CD14-positive monocyte (primary cell): ENCODE results near the gene HAGHL. TPM values are rescaled to one million over a fixed set of nuclear protein-coding genes. Genes with fewer than 3 reads are reported as not detected.
A peak's percentile ranks its signal among the peaks of the same experiment; 100 is the strongest.
"Not testable (repeated sequence)": the region's sequence is repeated elsewhere in the genome, so short reads cannot be mapped to it uniquely, and the experiment has no call there.

ENCODE experiments used
- DNase-seq, 3 donors: peaks; one replicate each; pipeline ENCODE4 v3.0.0-alpha.2; 2011 to 2022
- H2AFZ ChIP-seq: 2 replicates; pipeline ENCODE4 v1.6.0; 2012; ENCODE audit warnings: mild to moderate bottlenecking, low read depth, low read length, inconsistent platforms; ENCODE audit not compliant: insufficient read depth, poor library complexity, severe bottlenecking
- H3K27ac ChIP-seq, 2 donors: 1 replicate in 1 of 2; 2 replicates in 1 of 2; pipeline ENCODE4 v1.5.1; 2012 to 2013; ENCODE audit warnings: low read length in 2 of 2, control low read depth in 1 of 2, inconsistent platforms in 1 of 2, low read depth in 1 of 2, mild to moderate bottlenecking in 1 of 2
- H3K27me3 ChIP-seq, 2 donors: one replicate each; pipeline versions ENCODE4 v1.6.0 to v1.6.1; 2011 to 2013; ENCODE audit warnings: low read length in 2 of 2; ENCODE audit not compliant: control insufficient read depth in 2 of 2, insufficient read depth in 2 of 2
- H3K36me3 ChIP-seq, 2 donors: replicated peaks in 1 of 2; 1 replicate in 1 of 2; 2 replicates in 1 of 2; pipeline versions ENCODE4 v1.5.1 to v1.6.1; 2012 to 2013; ENCODE audit warnings: low read length in 2 of 2, control low read depth in 1 of 2, inconsistent platforms in 1 of 2, mild to moderate bottlenecking in 1 of 2; ENCODE audit not compliant: insufficient read depth in 2 of 2, control insufficient read depth in 1 of 2
- H3K4me1 ChIP-seq, 2 donors: 1 replicate in 1 of 2; 2 replicates in 1 of 2; pipeline versions ENCODE4 v1.5.1 to v1.6.1; 2012 to 2013; ENCODE audit warnings: low read length in 2 of 2, control low read depth in 1 of 2, inconsistent platforms in 1 of 2, mild to moderate bottlenecking in 1 of 2, moderate library complexity in 1 of 2; ENCODE audit not compliant: insufficient read depth in 2 of 2, control insufficient read depth in 1 of 2
- H3K4me2 ChIP-seq: replicated peaks from 2 replicates; pipeline ENCODE3; 2012; ENCODE audit warnings: low read length, moderate library complexity, mild to moderate bottlenecking; ENCODE audit not compliant: poor library complexity, severe bottlenecking; ENCODE audit errors: extremely low read depth
- H3K4me3 ChIP-seq, 3 experiments: fragments of 200-600 bp in 1 of 3; sonication (generic) in 1 of 3; replicated peaks in 1 of 3; 1 replicate in 2 of 3; 2 replicates in 1 of 3; pipeline ENCODE4 v1.5.1; 2011 to 2013; ENCODE audit warnings: low read length in 3 of 3, mild to moderate bottlenecking in 3 of 3, control low read depth in 2 of 3, low read depth in 2 of 3, inconsistent platforms in 1 of 3, moderate library complexity in 1 of 3
- H3K79me2 ChIP-seq: 2 replicates; pipeline ENCODE4 v1.6.0; 2012; ENCODE audit warnings: mild to moderate bottlenecking, control low read depth, inconsistent platforms, low read length, moderate library complexity; ENCODE audit not compliant: insufficient read depth
- H3K9ac ChIP-seq: 2 replicates; pipeline ENCODE4 v1.6.0; 2017; ENCODE audit warnings: low read length, mild to moderate bottlenecking; ENCODE audit not compliant: insufficient read depth, poor library complexity, severe bottlenecking
- H3K9me3 ChIP-seq, 2 donors: replicated peaks in 1 of 2; 1 replicate in 1 of 2; 2 replicates in 1 of 2; pipeline versions ENCODE4 v1.5.1 to v1.6.1; 2012 to 2013; ENCODE audit warnings: low read length in 2 of 2, control low read depth in 1 of 2; ENCODE audit not compliant: control insufficient read depth in 1 of 2, insufficient read depth in 1 of 2
- H4K20me1 ChIP-seq: 2 replicates; pipeline ENCODE4 v1.6.0; 2012; ENCODE audit warnings: mild to moderate bottlenecking, low read length, control low read depth, moderate library complexity; ENCODE audit not compliant: insufficient read depth
- H3K27ac Mint-ChIP-seq, 7 donors: one replicate each; pipeline ENCODE4 v1.8.0; 2020; ENCODE audit warnings: mild to moderate bottlenecking in 7 of 7, mixed read lengths in 7 of 7, moderate library complexity in 6 of 7, inconsistent platforms in 2 of 7
- H3K27me3 Mint-ChIP-seq, 3 donors: one replicate each; pipeline ENCODE4 v1.8.0; 2021 to 2022; ENCODE audit warnings: low read depth in 3 of 3, mild to moderate bottlenecking in 3 of 3, mixed read lengths in 3 of 3, moderate library complexity in 3 of 3, inconsistent platforms in 1 of 3
- H3K36me3 Mint-ChIP-seq, 2 donors: one replicate each; pipeline ENCODE4 v1.8.0; 2020; ENCODE audit warnings: mixed read lengths in 2 of 2, inconsistent platforms in 1 of 2, mild to moderate bottlenecking in 1 of 2
- H3K4me1 Mint-ChIP-seq: one replicate; pipeline ENCODE4 v1.8.0; 2020; ENCODE audit warnings: mild to moderate bottlenecking, mixed read lengths
- H3K4me3 Mint-ChIP-seq, 2 donors: one replicate each; pipeline ENCODE4 v1.8.0; 2020; ENCODE audit warnings: mild to moderate bottlenecking in 2 of 2, mixed read lengths in 2 of 2, moderate library complexity in 1 of 2
- H3K9me3 Mint-ChIP-seq, 7 donors: one replicate each; pipeline ENCODE4 v1.8.0; 2020 to 2022; ENCODE audit warnings: mixed read lengths in 7 of 7, mild to moderate bottlenecking in 6 of 7, moderate library complexity in 6 of 7, inconsistent platforms in 2 of 7
- CTCF ChIP-seq: fragments of 200-600 bp; IDR thresholded peaks from one replicate; pipeline ENCODE4 v1.8.0; 2022; ENCODE audit warnings: antibody characterized with exemption, mild to moderate bottlenecking
- WGBS: methylation state at CpG from one replicate; pipeline ENCODE4 v1.1.5; 2013; ENCODE audit warnings: missing lambda C conversion rate; ENCODE audit not compliant: insufficient coverage; 5-methylcytosine and 5-hydroxymethylcytosine counted together
- intact Hi-C, 2 donors: fragments of 100-400 bp; cut with micrococcal nuclease; formaldehyde crosslinking; loops; one replicate each; pipeline versions ENCODE4 v1.15.0 to v1.15.1; 2023
- polyA plus RNA-seq, 3 donors: library from polyadenylated mRNA; depleted of rRNA in 1 of 3; unstranded in 2 of 3; stranded (reverse) in 1 of 3; fragments of 300-500 nt in 2 of 3; fragments of >200 nt in 1 of 3; fragmentation: Illumina TruSeq in 2 of 3; gene quantifications; 1 replicate in 2 of 3; 2 replicates in 1 of 3; pipeline ENCODE4 v1.2.3, GENCODE V29; 2012 to 2021

Gene HAGHL
- polyA plus RNA-seq, 3 donors: 0.60 to 8.9 (median 1.5) TPM

GRCh38 chr16:740764-741505 lies 14.0 kb downstream of the HAGHL start, which contains the start of gene CIAO3:
Gene CIAO3 (minus strand): TSS chr16:740997. CDS start chr16:740985, 12 bp downstream.
- Mint-ChIP-seq H3K36me3 (peaks cover 22 to 36% of the 10 kb centered on the region in 2 donors), H3K4me3 (peak within 1 kb of the TSS; percentile 81 to 85), H3K4me1 (peaks cover 16% of the 10 kb centered on the region), H3K27ac (peak within 1 kb of the TSS in 3 of 7 donors; percentile 23 to 82 (median 63)), H3K9me3 (no peaks in the 10 kb centered on the region), H3K27me3 (peaks cover 0 to 1% (median 0%) of the 10 kb centered on the region in 3 donors)
- Histone ChIP-seq H3K4me3 (peak within 1 kb of the TSS; percentile 84 to 96 (median 90)), H3K9ac (peak within 1 kb of the TSS; percentile 86), H2AFZ (peak within 1 kb of the TSS; percentile 91), H3K4me2 (peak within 1 kb of the TSS; percentile 91), H3K4me1 (peaks cover 14 to 17% of the 10 kb centered on the region in 2 donors), H4K20me1 (peaks cover 5% of the 10 kb centered on the region), H3K79me2 (peaks cover 12% of the 10 kb centered on the region), H3K36me3 (peaks cover 21 to 24% of the 10 kb centered on the region in 2 donors), H3K9me3 (no peaks in the 10 kb centered on the region), H3K27ac (peak within 1 kb of the TSS in 1 of 2 donors; percentile 76), H3K27me3 (no peaks in the 10 kb centered on the region)
- WGBS: under 1% methylated on average over 77 of the region's 79 CpGs
- DNase-seq: peak; percentile 85 to 89 (median 88)
- TF ChIP-seq CTCF: peak; percentile 98
- intact Hi-C loops: no loop called here

- intact Hi-C loops: no loop called here
- H3K9ac ChIP-seq: no peak overlapping the region
- no peak overlapping the region for H3K4me2 ChIP-seq
- Mint-ChIP-seq H3K4me3 (no peak overlapping the region), H3K4me1 (peaks cover 16% of the 10 kb centered on the region), H3K9me3 (no peaks in the 10 kb centered on the region), H3K36me3 (peaks cover 10 to 25% of the 10 kb centered on the region in 2 donors), H3K27me3 (peaks cover 0 to 1% (median 0%) of the 10 kb centered on the region in 3 donors), H3K27ac (no peak overlapping the region)
- 98% methylated on average over 9 of the region's 15 CpGs for WGBS
- no peak for TF ChIP-seq CTCF
- no peaks in the 10 kb centered on the region for H3K27me3 ChIP-seq
- H3K4me1 ChIP-seq: peaks cover 14 to 17% of the 10 kb centered on the region in 2 donors
- H3K9me3 ChIP-seq: no peaks in the 10 kb centered on the region
- peaks cover 5% of the 10 kb centered on the region for H4K20me1 ChIP-seq
- no peak overlapping the region for H2AFZ ChIP-seq
- H3K4me3 ChIP-seq: no peak overlapping the region
- H3K36me3 ChIP-seq: peaks cover 10 to 12% of the 10 kb centered on the region in 2 donors
- no peak for DNase-seq
- peaks cover 12% of the 10 kb centered on the region for H3K79me2 ChIP-seq
- no peak overlapping the region for H3K27ac ChIP-seq
Observed at GRCh38 chr16:741986-742629, 15.2 kb downstream of the HAGHL start.

- DNase-seq, H3K9me3 ChIP-seq, H3K36me3 ChIP-seq, H4K20me1 ChIP-seq, H3K27ac ChIP-seq, H3K4me3 ChIP-seq, H3K27me3 Mint-ChIP-seq, H3K4me3 Mint-ChIP-seq, H3K4me2 ChIP-seq, H3K27me3 ChIP-seq, intact Hi-C loops, H3K9ac ChIP-seq, H2AFZ ChIP-seq, H3K9me3 Mint-ChIP-seq: not testable (repeated sequence)
- Mint-ChIP-seq H3K4me1 (peaks cover 16% of the 10 kb centered on the region), H3K27ac (peak overlapping the region in 1 of 7 donors; percentile 57), H3K36me3 (peaks cover 5 to 17% of the 10 kb centered on the region in 2 donors)
- WGBS: 89% methylated on average over 6 of the region's 14 CpGs
- H3K79me2 ChIP-seq: peaks cover 12% of the 10 kb centered on the region
- H3K4me1 ChIP-seq: peaks cover 14 to 17% of the 10 kb centered on the region in 2 donors
Observed at GRCh38 chr16:742894-743293, 16.0 kb downstream of the HAGHL start.
